Measurements from ENCODE around the gene SEMA7A.
"Not testable (repeated sequence)": the region's sequence is repeated elsewhere in the genome, so short reads cannot be mapped to it uniquely, and the experiment has no call there.

Gene SEMA7A

GRCh38 chr15:74399511-74400312 lies 34.0 kb downstream of the SEMA7A start:
- DNase-seq, result no peak

- peak; percentile 47 for DNase-seq
Observed at GRCh38 chr15:74399100-74399499, 34.7 kb downstream of the SEMA7A start.

GRCh38 chr15:74398183-74398582 lies 35.6 kb downstream of the SEMA7A start:
- no peak for DNase-seq

GRCh38 chr15:74397239-74398068 lies 36.3 kb downstream of the SEMA7A start:
- DNase-seq, result peak; percentile 20

GRCh38 chr15:74396445-74397238 lies 37.1 kb downstream of the SEMA7A start:
- peak; percentile 81 for DNase-seq

- no peak for DNase-seq
Observed at GRCh38 chr15:74396146-74396438, 37.7 kb downstream of the SEMA7A start.

GRCh38 chr15:74395319-74396145 lies 38.2 kb downstream of the SEMA7A start:
- DNase-seq, result no peak

- no peak for DNase-seq
Observed at GRCh38 chr15:74394090-74394846, 39.5 kb downstream of the SEMA7A start.

GRCh38 chr15:74393423-74393822 lies 40.3 kb downstream of the SEMA7A start:
- DNase-seq, result no peak

- DNase-seq, result no peak
Observed at GRCh38 chr15:74392902-74393301, 40.9 kb downstream of the SEMA7A start.

GRCh38 chr15:74392451-74392830 lies 41.3 kb downstream of the SEMA7A start:
- DNase-seq, result no peak

- no peak for DNase-seq
Observed at GRCh38 chr15:74391582-74392450, 41.9 kb downstream of the SEMA7A start.

GRCh38 chr15:74390647-74391288 lies 43.0 kb downstream of the SEMA7A start:
- DNase-seq, result peak; percentile 43

- not testable (repeated sequence) for DNase-seq
Observed at GRCh38 chr15:74390049-74390646, 43.6 kb downstream of the SEMA7A start.

- DNase-seq, result no peak
Observed at GRCh38 chr15:74389241-74390048, 44.3 kb downstream of the SEMA7A start.

GRCh38 chr15:74388363-74388951 lies 45.3 kb downstream of the SEMA7A start:
- no peak for DNase-seq

- DNase-seq, result no peak
Observed at GRCh38 chr15:74387621-74388362, 46.0 kb downstream of the SEMA7A start.

GRCh38 chr15:74387141-74387541 lies 46.6 kb downstream of the SEMA7A start:
- no peak for DNase-seq
